GM23338 (cell line): Measurements from ENCODE around the gene SCN11A. TPM values are rescaled to one million over a fixed set of nuclear protein-coding genes. Genes with fewer than 3 reads are reported as not detected.

Source experiments
- ATAC-seq: fragments of 200-7000 bp; cut with Tn5 transposase; 3 replicates; pipeline ENCODE4 v1.9.1; 2020
- DNase-seq: peaks from one replicate; pipeline ENCODE4 v3.0.0-alpha.2; 2015; ENCODE audit warnings: low spot score
- H2AFZ ChIP-seq: fragments of 200-600 bp; sonication (generic); 2 replicates; pipeline ENCODE4 v1.8.0; 2016; ENCODE audit warnings: antibody characterized with exemption, mild to moderate bottlenecking, moderate library complexity
- H3F3A ChIP-seq: fragments of 200-600 bp; sonication (generic); replicated peaks from 2 replicates; pipeline ENCODE4 v1.8.0; 2017; ENCODE audit warnings: antibody characterized with exemption, mixed run types, low read depth
- H3K27ac ChIP-seq: fragments of 200-600 bp; sonication (generic); 2 replicates; pipeline ENCODE4 v1.6.1; 2016; ENCODE audit warnings: low read depth
- H3K27me3 ChIP-seq: fragments of 200-600 bp; sonication (generic); 2 replicates; pipeline ENCODE4 v1.8.0; 2016; ENCODE audit warnings: mild to moderate bottlenecking, mixed run types, moderate library complexity; ENCODE audit not compliant: insufficient read depth
- H3K36me3 ChIP-seq: fragments of 200-600 bp; sonication (generic); 2 replicates; pipeline ENCODE4 v1.8.0; 2016; ENCODE audit warnings: mild to moderate bottlenecking; ENCODE audit not compliant: insufficient read depth
- H3K4me1 ChIP-seq: fragments of 200-600 bp; sonication (generic); 2 replicates; pipeline ENCODE4 v1.8.0; 2016; ENCODE audit warnings: mild to moderate bottlenecking, moderate library complexity; ENCODE audit not compliant: insufficient read depth
- H3K4me2 ChIP-seq: fragments of 200-600 bp; sonication (generic); 2 replicates; pipeline ENCODE4 v1.7.1; 2017; ENCODE audit warnings: mixed run types
- H3K4me3 ChIP-seq: fragments of 200-600 bp; sonication (generic); 2 replicates; pipeline ENCODE4 v1.6.1; 2016; ENCODE audit warnings: mixed run types
- H3K79me2 ChIP-seq: fragments of 200-600 bp; sonication (generic); replicated peaks from 2 replicates; pipeline ENCODE4 v1.8.0; 2017; ENCODE audit warnings: mild to moderate bottlenecking; ENCODE audit not compliant: insufficient read depth
- H3K9me2 ChIP-seq: fragments of 200-600 bp; sonication (generic); 2 replicates; pipeline ENCODE4 v1.8.0; 2017; ENCODE audit not compliant: insufficient read depth
- H4K20me1 ChIP-seq: fragments of 200-600 bp; sonication (generic); replicated peaks from 2 replicates; pipeline ENCODE4 v1.8.0; 2017; ENCODE audit warnings: mild to moderate bottlenecking; ENCODE audit not compliant: insufficient read depth
- H3K27ac Mint-ChIP-seq: 2 replicates; pipeline ENCODE4 v1.8.0; 2020; ENCODE audit warnings: inconsistent platforms, mild to moderate bottlenecking, moderate library complexity, mixed read lengths
- H3K27me3 Mint-ChIP-seq: 3 replicates; pipeline ENCODE4 v1.8.0; 2022; ENCODE audit warnings: low read depth, mild to moderate bottlenecking, moderate library complexity, mixed read lengths, inconsistent platforms; ENCODE audit not compliant: insufficient read depth, poor library complexity
- H3K36me3 Mint-ChIP-seq: 3 replicates; pipeline ENCODE4 v1.8.0; 2021; ENCODE audit warnings: low read depth, mild to moderate bottlenecking, inconsistent platforms, moderate library complexity, mixed read lengths
- H3K4me1 Mint-ChIP-seq: 3 replicates; pipeline ENCODE4 v1.8.0; 2020; ENCODE audit warnings: mild to moderate bottlenecking, inconsistent platforms, mixed read lengths
- H3K4me3 Mint-ChIP-seq: 3 replicates; pipeline ENCODE4 v1.8.0; 2021; ENCODE audit warnings: moderate library complexity, mild to moderate bottlenecking, inconsistent platforms, mixed read lengths
- H3K9me3 Mint-ChIP-seq: 3 replicates; pipeline ENCODE4 v1.8.0; 2020; ENCODE audit warnings: moderate library complexity, mild to moderate bottlenecking, inconsistent platforms, mixed read lengths
- CREB1 ChIP-seq: fragments of 250-450 bp; sonication (Bioruptor Pico); IDR thresholded peaks from 2 replicates; pipeline ENCODE4 v1.5.0; 2020; ENCODE audit warnings: low read depth, mild to moderate bottlenecking, moderate library complexity
- CTCF ChIP-seq, 2 experiments: fragments of 200-600 bp in 1 of 2; sonication (generic) in 1 of 2; conservative IDR thresholded peaks; 2 replicates each; pipeline versions ENCODE4 v1.5.1 to v1.6.1; 2016 to 2017; ENCODE audit warnings: antibody characterized with exemption in 2 of 2, low read depth in 2 of 2, mild to moderate bottlenecking in 2 of 2, moderate library complexity in 1 of 2
- EZH2 ChIP-seq: fragments of 200-600 bp; sonication (generic); IDR thresholded peaks from one replicate; pipeline ENCODE4 v1.8.0; 2017; ENCODE audit warnings: antibody characterized with exemption, mild to moderate bottlenecking, low read depth; ENCODE audit not compliant: unreplicated experiment
- EZH2phosphoT487 ChIP-seq: fragments of 200-600 bp; sonication (generic); IDR thresholded peaks from one replicate; pipeline ENCODE4 v1.8.1; 2018; ENCODE audit warnings: antibody characterized with exemption; ENCODE audit not compliant: unreplicated experiment
- JUNB ChIP-seq: IDR thresholded peaks from one replicate; pipeline ENCODE4 v1.6.1; 2016; ENCODE audit warnings: antibody characterized with exemption; ENCODE audit not compliant: unreplicated experiment
- NANOG ChIP-seq: IDR thresholded peaks from 2 replicates; pipeline ENCODE4 v1.6.1; 2016; ENCODE audit warnings: antibody characterized with exemption, borderline replicate concordance
- POLR2AphosphoS5 ChIP-seq: IDR thresholded peaks from 2 replicates; pipeline ENCODE4 v1.6.1; 2016; ENCODE audit warnings: antibody characterized with exemption, low read depth
- REST ChIP-seq: IDR thresholded peaks from one replicate; pipeline ENCODE4 v1.6.1; 2018; ENCODE audit warnings: antibody characterized with exemption; ENCODE audit not compliant: unreplicated experiment
- STAT1 ChIP-seq: IDR thresholded peaks from one replicate; pipeline ENCODE4 v1.6.1; 2016; ENCODE audit warnings: antibody characterized with exemption; ENCODE audit not compliant: unreplicated experiment
- ZNF114 ChIP-seq: fragments of 250-450 bp; sonication (Bioruptor Pico); IDR thresholded peaks from 2 replicates; pipeline ENCODE4 v1.5.0; 2020; ENCODE audit warnings: mild to moderate bottlenecking, moderate library complexity
- ZNF331 ChIP-seq: fragments of 250-450 bp; sonication (Bioruptor Pico); IDR thresholded peaks from 2 replicates; pipeline ENCODE4 v1.5.0; 2020; ENCODE audit warnings: low read depth, mild to moderate bottlenecking, moderate library complexity
- ZNF462 ChIP-seq: fragments of 250-450 bp; sonication (Bioruptor Pico); IDR thresholded peaks from 2 replicates; pipeline ENCODE4 v1.5.0; 2020; ENCODE audit warnings: mild to moderate bottlenecking, moderate library complexity
- polyA plus RNA-seq: library from polyadenylated mRNA; unstranded; fragments of >200 nt; fragmentation: Nextera tagmentation; extraction: Ambion mirVana; gene quantifications from 2 replicates; pipeline ENCODE4 v1.2.1, GENCODE V29; 2016
- total RNA-seq: library from RNA; depleted of rRNA; stranded (reverse); fragments of >200 nt; shearing (Covaris generic); gene quantifications from 2 replicates; pipeline ENCODE4 v1.2.3, GENCODE V29; 2014
- TF ChIP-seq, protein P1 (sequence below): IDR thresholded peaks from 2 replicates; pipeline ENCODE4 v1.6.1; 2016; ENCODE audit warnings: antibody characterized with exemption

SCN11A gene
- total and polyA plus RNA-seq, 2 experiments from 2014 or later = 0.05 to 0.14 TPM

- TF ChIP-seq POLR2AphosphoS5 (no peak), CTCF (conservative IDR thresholded peaks at IDR 0.05; ENCODE audit: low read depth in 2 of 2) (no peak), CREB1 (CRISPR knock-in tag) (no peak), ZNF114 (no peak), NANOG (no peak), ZNF331 (CRISPR knock-in tag) (no peak), EZH2 (no peak), REST (no peak), EZH2phosphoT487 (no peak), JUNB (no peak), STAT1 (no peak), ZNF462 (CRISPR knock-in tag) (no peak)
- TF ChIP-seq, protein P1, sequence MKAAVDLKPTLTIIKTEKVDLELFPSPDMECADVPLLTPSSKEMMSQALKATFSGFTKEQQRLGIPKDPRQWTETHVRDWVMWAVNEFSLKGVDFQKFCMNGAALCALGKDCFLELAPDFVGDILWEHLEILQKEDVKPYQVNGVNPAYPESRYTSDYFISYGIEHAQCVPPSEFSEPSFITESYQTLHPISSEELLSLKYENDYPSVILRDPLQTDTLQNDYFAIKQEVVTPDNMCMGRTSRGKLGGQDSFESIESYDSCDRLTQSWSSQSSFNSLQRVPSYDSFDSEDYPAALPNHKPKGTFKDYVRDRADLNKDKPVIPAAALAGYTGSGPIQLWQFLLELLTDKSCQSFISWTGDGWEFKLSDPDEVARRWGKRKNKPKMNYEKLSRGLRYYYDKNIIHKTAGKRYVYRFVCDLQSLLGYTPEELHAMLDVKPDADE = no peak
- H3K4me2 ChIP-seq = no peak overlapping the region
- H3K4me1 ChIP-seq = no peaks in the 10 kb centered on the region
- peaks cover 8% of the 10 kb centered on the region for H3K36me3 Mint-ChIP-seq
- no peak overlapping the region for H3K27ac ChIP-seq
- no peaks in the 10 kb centered on the region for H3K9me3 Mint-ChIP-seq
- no peak overlapping the region for H2AFZ ChIP-seq
- H3K27me3 ChIP-seq = no peaks in the 10 kb centered on the region
- no peak overlapping the region for H3K27ac Mint-ChIP-seq
- no peak overlapping the region for H3K4me3 ChIP-seq
- no peaks in the 10 kb centered on the region for H3K9me2 ChIP-seq
- peaks cover 16% of the 10 kb centered on the region; the same call in 1 of the 2 replicates for H4K20me1 ChIP-seq
- ATAC-seq = no peak
- H3K79me2 ChIP-seq = peaks cover 82% of the 10 kb centered on the region
- H3K27me3 Mint-ChIP-seq = peaks cover 1% of the 10 kb centered on the region
- no peak for DNase-seq
- 0 out of 2 replicates have a peak, but pooled peaks cover 5% of the 10 kb centered on the region for H3K36me3 ChIP-seq
- no peaks in the 10 kb centered on the region for H3F3A ChIP-seq
- H3K4me1 Mint-ChIP-seq = no peaks in the 10 kb centered on the region; the same call in 2 of the 3 replicates
- H3K4me3 Mint-ChIP-seq = no peak overlapping the region
These were observed 10.4 kb upstream of the SCN11A start for GRCh38 chr3:39062180-39062579.
